ENCODE data around the gene RANBP3.
"Not testable (repeated sequence)": the region's sequence is repeated elsewhere in the genome, so short reads cannot be mapped to it uniquely, and the experiment has no call there.

The RANBP3 gene

DNA sequence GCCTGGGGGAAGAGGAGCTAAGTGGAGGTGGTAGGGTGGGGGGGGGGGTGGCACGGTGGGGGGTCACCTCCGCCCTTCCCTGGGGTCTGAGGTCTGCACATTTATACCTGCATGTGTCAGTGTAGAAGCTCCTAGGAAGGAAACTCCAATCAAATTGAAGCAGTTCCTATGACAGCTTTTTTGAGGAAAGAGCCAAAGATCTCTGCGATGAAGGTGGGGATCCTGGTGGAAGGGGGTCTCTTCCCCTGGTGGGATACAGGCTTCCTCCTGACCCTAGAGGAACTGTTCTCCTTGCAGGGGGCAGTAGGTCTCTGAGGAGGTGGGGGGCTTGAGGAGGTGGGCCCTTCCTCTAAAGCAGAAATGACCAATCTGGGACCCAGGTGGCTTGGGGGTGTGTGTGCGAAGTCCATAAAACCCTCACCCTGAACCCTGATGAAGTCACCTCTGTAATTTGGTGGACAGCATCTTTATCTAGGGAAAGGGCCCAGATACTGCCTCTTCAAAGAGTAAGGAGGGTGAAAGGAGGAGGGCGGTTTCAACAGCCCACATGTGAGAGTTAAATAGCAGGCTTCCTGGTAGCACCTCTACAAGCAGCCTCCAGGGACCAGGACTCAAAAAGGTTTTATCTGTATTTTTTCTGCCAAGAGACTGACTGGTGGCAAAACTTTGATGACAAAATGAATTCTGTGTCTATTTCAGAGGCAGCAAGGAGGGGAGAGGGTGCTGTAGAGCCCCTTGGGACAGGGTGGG, 12.9 kb downstream of the RANBP3 start:
- peaks cover 79% of the 10 kb centered on the region for H3K79me2 ChIP-seq (ENCODE audit: insufficient read depth, low read length)
- no peaks in the 10 kb centered on the region for H3K9me2 ChIP-seq (ENCODE audit: low read depth, low read length)
- H3K4me1 ChIP-seq (ENCODE audit: insufficient read depth, low read length, severe bottlenecking): peaks cover 64% of the 10 kb centered on the region
- no peak overlapping the region for H3K4me2 ChIP-seq (ENCODE audit: low read length)
- H3F3A ChIP-seq (ENCODE audit: insufficient read depth, low read length): no peaks in the 10 kb centered on the region
- H3K27ac ChIP-seq (ENCODE audit: low read depth, low read length, poor library complexity, severe bottlenecking): no peak overlapping the region
- H3K27me3 ChIP-seq (ENCODE audit: insufficient read depth, low read length): no peaks in the 10 kb centered on the region
- H3K9me3 ChIP-seq (ENCODE audit: low read length): no peaks in the 10 kb centered on the region
- H2AFZ ChIP-seq (ENCODE audit: low read length): no peak overlapping the region
- H4K20me1 ChIP-seq (ENCODE audit: insufficient read depth, low read length): no peaks in the 10 kb centered on the region
- H3K4me3 ChIP-seq (ENCODE audit: low read depth, low read length, poor library complexity, severe bottlenecking): no peak overlapping the region
- H3K9ac ChIP-seq (ENCODE audit: low read length): no peak overlapping the region
- no peak for TF ChIP-seq CTCF (IDR thresholded peaks at IDR 0.05; ENCODE audit: low read length)
- TF ChIP-seq EZH2 (IDR thresholded peaks at IDR 0.05; ENCODE audit: borderline replicate concordance, low read length): no peak
- peaks cover 26% of the 10 kb centered on the region; the same call in 1 of the 2 replicates for H3K36me3 ChIP-seq (ENCODE audit: insufficient read depth, low read length)

GRCh38 chr19:5963855-5964254, 14.1 kb downstream of the RANBP3 start:
- Histone ChIP-seq H3K27ac (ENCODE audit: low read depth, low read length, poor library complexity, severe bottlenecking) (peak overlapping the region; percentile 76), H3K9ac (ENCODE audit: low read length) (no peak overlapping the region; the same call in 1 of the 2 replicates), H3K4me1 (ENCODE audit: insufficient read depth, low read length, severe bottlenecking) (peaks cover 65% of the 10 kb centered on the region), H3K9me3 (ENCODE audit: low read length) (no peaks in the 10 kb centered on the region), H3K36me3 (ENCODE audit: insufficient read depth, low read length) (peaks cover 26% of the 10 kb centered on the region; the same call in 1 of the 2 replicates), H2AFZ (ENCODE audit: low read length) (no peak overlapping the region), H3K79me2 (ENCODE audit: insufficient read depth, low read length) (peaks cover 81% of the 10 kb centered on the region), H3K4me2 (ENCODE audit: low read length) (peak overlapping the region; percentile 4; the same call in 1 of the 2 replicates), H3K4me3 (ENCODE audit: low read depth, low read length, poor library complexity, severe bottlenecking) (no peak overlapping the region), H3F3A (ENCODE audit: insufficient read depth, low read length) (no peaks in the 10 kb centered on the region), H4K20me1 (ENCODE audit: insufficient read depth, low read length) (no peaks in the 10 kb centered on the region), H3K27me3 (ENCODE audit: insufficient read depth, low read length) (no peaks in the 10 kb centered on the region), H3K9me2 (ENCODE audit: low read depth, low read length) (no peaks in the 10 kb centered on the region)
- TF ChIP-seq EZH2 (IDR thresholded peaks at IDR 0.05; ENCODE audit: borderline replicate concordance, low read length) (no peak), CTCF (IDR thresholded peaks at IDR 0.05; ENCODE audit: low read length) (no peak)

GRCh38 chr19:5963259-5963658, 14.7 kb downstream of the RANBP3 start:
- not testable (repeated sequence) for H4K20me1 ChIP-seq (ENCODE audit: insufficient read depth, low read length); H2AFZ ChIP-seq (ENCODE audit: low read length); H3K9me3 ChIP-seq (ENCODE audit: low read length); H3K27me3 ChIP-seq (ENCODE audit: insufficient read depth, low read length); H3K4me3 ChIP-seq (ENCODE audit: low read depth, low read length, poor library complexity, severe bottlenecking); H3K9me2 ChIP-seq (ENCODE audit: low read depth, low read length); H3F3A ChIP-seq (ENCODE audit: insufficient read depth, low read length)
- Histone ChIP-seq H3K27ac (ENCODE audit: low read depth, low read length, poor library complexity, severe bottlenecking) (peak overlapping the region; percentile 76), H3K36me3 (ENCODE audit: insufficient read depth, low read length) (peaks cover 26% of the 10 kb centered on the region; the same call in 1 of the 2 replicates), H3K79me2 (ENCODE audit: insufficient read depth, low read length) (peaks cover 81% of the 10 kb centered on the region), H3K4me1 (ENCODE audit: insufficient read depth, low read length, severe bottlenecking) (peaks cover 60% of the 10 kb centered on the region), H3K9ac (ENCODE audit: low read length) (peak overlapping the region; percentile 2; the same call in 1 of the 2 replicates), H3K4me2 (ENCODE audit: low read length) (peak overlapping the region; percentile 38; the same call in 1 of the 2 replicates)
